B cell (primary cell): ENCODE data around the gene TKFC.

Experiments used
- CTCF ChIP-seq: fragments of 200-600 bp; IDR thresholded peaks from one replicate; pipeline ENCODE4 v1.8.0; 2022; ENCODE audit warnings: antibody characterized with exemption, mild to moderate bottlenecking
- EZH2 ChIP-seq: IDR thresholded peaks from 2 replicates; pipeline ENCODE4 v1.6.1; 2012; ENCODE audit warnings: borderline replicate concordance, low read depth, mild to moderate bottlenecking, moderate library complexity, low read length; ENCODE audit not compliant: insufficient read depth, poor library complexity, severe bottlenecking

- TF ChIP-seq CTCF (no peak), EZH2 (no peak)
Measured at GRCh38 chr11:61309739-61310138, 23.3 kb upstream of the TKFC start.
